H9 (cell line): ENCODE results near the gene CREBRF. TPM values are rescaled to one million over a fixed set of nuclear protein-coding genes. Genes with fewer than 3 reads are reported as not detected.

Source experiments
- DNase-seq: peaks from one replicate; pipeline ENCODE4 v3.0.0-alpha.2; 2017
- H2AFZ ChIP-seq: one replicate; pipeline ENCODE4 v1.6.1; 2013; ENCODE audit warnings: mild to moderate bottlenecking, low read length, control low read depth, moderate library complexity
- H2AK5ac ChIP-seq: 2 replicates; pipeline ENCODE4 v1.6.1; 2013; ENCODE audit warnings: low read length, control low read depth, mixed read lengths; ENCODE audit not compliant: insufficient read length
- H2BK120ac ChIP-seq: one replicate; pipeline ENCODE4 v1.6.1; 2013; ENCODE audit warnings: low read depth, mild to moderate bottlenecking, low read length, control low read depth, inconsistent platforms; ENCODE audit not compliant: poor library complexity, severe bottlenecking
- H2BK12ac ChIP-seq: 2 replicates; pipeline ENCODE4 v1.6.1; 2013; ENCODE audit warnings: low read length, control low read depth, mixed read lengths, low read depth; ENCODE audit not compliant: insufficient read length
- H2BK15ac ChIP-seq: 2 replicates; pipeline ENCODE4 v1.6.1; 2013; ENCODE audit warnings: low read depth, low read length, control low read depth
- H2BK20ac ChIP-seq: one replicate; pipeline ENCODE4 v1.6.1; 2013; ENCODE audit warnings: low read depth, mild to moderate bottlenecking, low read length, control low read depth, inconsistent platforms; ENCODE audit not compliant: poor library complexity, severe bottlenecking
- H2BK5ac ChIP-seq: 2 replicates; pipeline ENCODE4 v1.6.1; 2013; ENCODE audit warnings: low read length, control low read depth, mixed read lengths; ENCODE audit not compliant: insufficient read length
- H3K14ac ChIP-seq: 2 replicates; pipeline ENCODE4 v1.6.1; 2013; ENCODE audit warnings: low read length, control low read depth; ENCODE audit not compliant: insufficient read depth
- H3K18ac ChIP-seq: 2 replicates; pipeline ENCODE4 v1.6.1; 2013; ENCODE audit warnings: low read depth, mild to moderate bottlenecking, mixed read lengths, low read length, control low read depth; ENCODE audit not compliant: insufficient read length
- H3K23ac ChIP-seq: 2 replicates; pipeline ENCODE4 v1.6.1; 2013; ENCODE audit warnings: low read length, control low read depth, mixed read lengths, low read depth; ENCODE audit not compliant: insufficient read length
- H3K23me2 ChIP-seq: 2 replicates; pipeline ENCODE4 v1.6.1; 2013; ENCODE audit warnings: low read depth, mild to moderate bottlenecking, mixed read lengths, low read length, control low read depth; ENCODE audit not compliant: insufficient read length, poor library complexity, severe bottlenecking
- H3K27ac ChIP-seq: 2 replicates; pipeline ENCODE4 v1.5.1; 2013; ENCODE audit warnings: low read length, control low read depth, mixed read lengths, low read depth; ENCODE audit not compliant: insufficient read length
- H3K27me3 ChIP-seq: 2 replicates; pipeline ENCODE4 v1.6.1; 2013; ENCODE audit warnings: low read length, control low read depth, inconsistent platforms; ENCODE audit not compliant: insufficient read depth
- H3K4ac ChIP-seq: 2 replicates; pipeline ENCODE4 v1.6.1; 2013; ENCODE audit warnings: low read depth, mild to moderate bottlenecking, control low read depth, inconsistent platforms, low read length, moderate library complexity
- H3K4me1 ChIP-seq: 2 replicates; pipeline ENCODE4 v1.6.1; 2013; ENCODE audit warnings: low read length, control low read depth, inconsistent platforms; ENCODE audit not compliant: insufficient read depth
- H3K4me2 ChIP-seq: 2 replicates; pipeline ENCODE4 v1.6.1; 2013; ENCODE audit warnings: low read length, control low read depth, mixed read lengths; ENCODE audit not compliant: insufficient read length, insufficient read depth
- H3K56ac ChIP-seq: 2 replicates; pipeline ENCODE4 v1.6.1; 2013; ENCODE audit warnings: low read depth, mild to moderate bottlenecking, mixed read lengths, low read length, control low read depth; ENCODE audit not compliant: insufficient read length
- H3K79me1 ChIP-seq: 2 replicates; pipeline ENCODE4 v1.6.1; 2013; ENCODE audit warnings: low read depth, mild to moderate bottlenecking, moderate library complexity, low read length, control low read depth, inconsistent platforms; ENCODE audit not compliant: insufficient read depth, poor library complexity, severe bottlenecking
- H3K79me2 ChIP-seq: 2 replicates; pipeline ENCODE4 v1.6.1; 2013; ENCODE audit warnings: low read length, control low read depth, inconsistent platforms; ENCODE audit not compliant: insufficient read depth
- H3K9ac ChIP-seq: 2 replicates; pipeline ENCODE4 v1.6.1; 2013; ENCODE audit warnings: low read length, control low read depth, mixed read lengths; ENCODE audit not compliant: insufficient read length; ENCODE audit errors: extremely low read depth
- H3K9me3 ChIP-seq: one replicate; pipeline ENCODE4 v1.6.1; 2013; ENCODE audit warnings: low read depth, low read length, inconsistent platforms; ENCODE audit not compliant: control insufficient read depth
- H3T11ph ChIP-seq: one replicate; pipeline ENCODE4 v1.6.1; 2013; ENCODE audit warnings: mild to moderate bottlenecking, low read length, control low read depth, inconsistent platforms
- H4K20me1 ChIP-seq: one replicate; pipeline ENCODE4 v1.6.1; 2013; ENCODE audit not compliant: control insufficient read depth, insufficient read length, insufficient read depth
- H4K5ac ChIP-seq: 2 replicates; pipeline ENCODE4 v1.6.1; 2013; ENCODE audit warnings: low read depth, mild to moderate bottlenecking, mixed read lengths, low read length, control low read depth; ENCODE audit not compliant: insufficient read length
- H4K8ac ChIP-seq: replicated peaks from 2 replicates; pipeline ENCODE4 v1.6.1; 2013; ENCODE audit warnings: low read length, control low read depth, mixed read lengths, low read depth; ENCODE audit not compliant: insufficient read length
- H4K91ac ChIP-seq: 2 replicates; pipeline ENCODE4 v1.6.1; 2013; ENCODE audit warnings: low read depth, mild to moderate bottlenecking, moderate library complexity, mixed read lengths, low read length, control low read depth; ENCODE audit not compliant: insufficient read length
- H3K27ac Mint-ChIP-seq, 3 experiments: 2 replicates in 2 of 3; 3 replicates in 1 of 3; pipeline ENCODE4 v1.8.0; 2020 to 2021; ENCODE audit warnings: mixed read lengths in 3 of 3, mild to moderate bottlenecking in 1 of 3, moderate library complexity in 1 of 3
- H3K27me3 Mint-ChIP-seq: 2 replicates; pipeline ENCODE4 v1.8.0; 2021; ENCODE audit warnings: low read depth, mild to moderate bottlenecking, moderate library complexity, mixed read lengths
- H3K36me3 Mint-ChIP-seq, 3 experiments: 2 replicates in 2 of 3; 3 replicates in 1 of 3; pipeline ENCODE4 v1.8.0; 2020 to 2021; ENCODE audit warnings: low read depth in 3 of 3, mixed read lengths in 3 of 3; ENCODE audit not compliant: insufficient read depth in 1 of 3
- H3K4me1 Mint-ChIP-seq, 2 experiments: 2 replicates each; pipeline ENCODE4 v1.8.0; 2020; ENCODE audit warnings: mixed read lengths in 2 of 2
- H3K4me3 Mint-ChIP-seq, 2 experiments: 2 replicates in 1 of 2; 3 replicates in 1 of 2; pipeline ENCODE4 v1.8.0; 2020 to 2021; ENCODE audit warnings: mild to moderate bottlenecking in 2 of 2, mixed read lengths in 2 of 2, moderate library complexity in 1 of 2
- H3K9me3 Mint-ChIP-seq, 2 experiments: 2 replicates in 1 of 2; 3 replicates in 1 of 2; pipeline ENCODE4 v1.8.0; 2020; ENCODE audit warnings: mild to moderate bottlenecking in 2 of 2, mixed read lengths in 2 of 2, moderate library complexity in 1 of 2
- WGBS: extraction: QIAGEN DNeasy Blood & Tissue Kit; methylation state at CpG from one replicate; pipeline ENCODE4 v1.1.7; 2013; ENCODE audit warnings: missing lambda C conversion rate, low lambda C conversion rate, mixed read lengths; ENCODE audit not compliant: insufficient read length; ENCODE audit errors: extremely low coverage; 5-methylcytosine and 5-hydroxymethylcytosine counted together
- total RNA-seq: library from RNA; stranded (reverse); gene quantifications from 2 replicates; pipeline ENCODE4 v1.2.1, GENCODE V29; 2021
- TF ChIP-seq, protein P1 (sequence below): fragments of 200-600 bp; sonication (generic); conservative IDR thresholded peaks from 3 replicates; pipeline ENCODE4 v1.8.0; 2021; ENCODE audit warnings: antibody characterized with exemption, mild to moderate bottlenecking

Gene CREBRF
- total RNA-seq, 1 experiment from 2014 or later, result 2.7 TPM

DNA sequence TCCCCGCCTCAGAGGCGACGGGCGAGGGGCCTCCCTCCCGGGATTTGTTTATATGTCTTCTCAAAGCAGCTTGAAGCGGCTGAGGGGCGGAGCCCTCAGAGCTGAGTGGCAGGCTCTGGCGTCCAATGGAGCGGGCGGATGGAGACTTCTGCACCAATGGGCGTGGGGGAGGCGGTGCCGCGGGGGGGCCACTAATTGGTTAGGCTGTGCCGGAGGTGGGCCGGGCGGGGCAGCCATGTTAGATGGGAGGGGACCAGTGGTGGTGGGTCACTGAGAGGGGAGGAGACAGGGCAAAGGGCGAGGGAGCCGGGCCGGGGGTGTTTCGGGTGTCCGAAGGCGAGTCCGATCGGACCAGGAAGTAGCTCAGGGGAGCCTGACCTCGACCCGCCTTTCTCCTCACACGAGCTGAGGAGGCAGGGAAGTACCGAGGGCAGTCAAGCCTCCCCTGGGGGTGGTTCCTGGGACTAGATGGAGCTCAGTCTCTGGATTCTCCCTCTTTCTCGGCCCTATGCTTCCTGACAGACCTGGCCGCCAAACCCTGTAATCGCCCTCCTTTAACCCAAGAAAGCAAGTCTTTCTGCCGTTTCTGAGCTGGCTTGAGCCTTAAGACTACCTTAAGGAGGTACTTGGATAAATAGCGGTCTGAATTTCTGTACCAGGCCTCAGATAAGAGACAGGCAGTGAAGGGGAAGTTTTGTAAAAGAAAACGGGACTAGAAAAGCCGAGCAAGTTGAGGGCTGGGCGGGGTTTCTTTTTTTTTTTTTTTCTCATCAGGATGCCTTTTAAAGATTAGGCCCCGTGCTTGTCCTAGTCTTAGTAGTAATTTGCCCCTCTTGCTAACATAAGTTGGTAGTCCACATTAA is 1.1 kb downstream of the CREBRF start:
- Mint-ChIP-seq H3K27me3 (no peaks in the 10 kb centered on the region), H3K9me3 (no peaks in the 10 kb centered on the region), H3K36me3 (no peaks in the 10 kb centered on the region), H3K4me1 (peaks cover 13 to 22% of the 10 kb centered on the region in 2 experiments), H3K4me3 (peak overlapping the region; percentile 88 to 94), H3K27ac (peak overlapping the region; percentile 96 to 98 (median 98))
- no peak overlapping the region for H4K8ac ChIP-seq
- no peak overlapping the region for H4K91ac ChIP-seq
- peak; percentile 99 for DNase-seq
- H3K18ac ChIP-seq, result no peak overlapping the region
- H2AFZ ChIP-seq, result no peak overlapping the region
- H4K5ac ChIP-seq, result no peak overlapping the region
- H3K9ac ChIP-seq, result peak overlapping the region; percentile 62
- no peak overlapping the region for H3K14ac ChIP-seq
- TF ChIP-seq, protein P1, sequence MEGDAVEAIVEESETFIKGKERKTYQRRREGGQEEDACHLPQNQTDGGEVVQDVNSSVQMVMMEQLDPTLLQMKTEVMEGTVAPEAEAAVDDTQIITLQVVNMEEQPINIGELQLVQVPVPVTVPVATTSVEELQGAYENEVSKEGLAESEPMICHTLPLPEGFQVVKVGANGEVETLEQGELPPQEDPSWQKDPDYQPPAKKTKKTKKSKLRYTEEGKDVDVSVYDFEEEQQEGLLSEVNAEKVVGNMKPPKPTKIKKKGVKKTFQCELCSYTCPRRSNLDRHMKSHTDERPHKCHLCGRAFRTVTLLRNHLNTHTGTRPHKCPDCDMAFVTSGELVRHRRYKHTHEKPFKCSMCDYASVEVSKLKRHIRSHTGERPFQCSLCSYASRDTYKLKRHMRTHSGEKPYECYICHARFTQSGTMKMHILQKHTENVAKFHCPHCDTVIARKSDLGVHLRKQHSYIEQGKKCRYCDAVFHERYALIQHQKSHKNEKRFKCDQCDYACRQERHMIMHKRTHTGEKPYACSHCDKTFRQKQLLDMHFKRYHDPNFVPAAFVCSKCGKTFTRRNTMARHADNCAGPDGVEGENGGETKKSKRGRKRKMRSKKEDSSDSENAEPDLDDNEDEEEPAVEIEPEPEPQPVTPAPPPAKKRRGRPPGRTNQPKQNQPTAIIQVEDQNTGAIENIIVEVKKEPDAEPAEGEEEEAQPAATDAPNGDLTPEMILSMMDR, result 0 out of 3 replicates have a peak, but pooled peaks have one; percentile 11
- H3K79me1 ChIP-seq, result no peaks in the 10 kb centered on the region
- H3T11ph ChIP-seq, result no peak overlapping the region
- H2AK5ac ChIP-seq, result no peak overlapping the region
- H3K23me2 ChIP-seq, result peaks cover 4% of the 10 kb centered on the region
- no peaks in the 10 kb centered on the region; the same call in 1 of the 2 replicates for H3K4me1 ChIP-seq
- H3K4ac ChIP-seq, result no peak overlapping the region
- no peak overlapping the region for H2BK12ac ChIP-seq
- H4K20me1 ChIP-seq, result no peaks in the 10 kb centered on the region
- H3K56ac ChIP-seq, result no peak overlapping the region
- H3K79me2 ChIP-seq, result no peaks in the 10 kb centered on the region
- H3K23ac ChIP-seq, result no peak overlapping the region
- H2BK5ac ChIP-seq, result no peak overlapping the region
- no peak overlapping the region for H2BK120ac ChIP-seq
- no peak overlapping the region for H2BK20ac ChIP-seq
- no peak overlapping the region for H2BK15ac ChIP-seq
- WGBS, result no CpG with 5 or more reads among the region's 38 CpGs
- H3K27ac ChIP-seq, result no peak overlapping the region
- no peaks in the 10 kb centered on the region for H3K9me3 ChIP-seq
- H3K27me3 ChIP-seq, result no peaks in the 10 kb centered on the region
- H3K4me2 ChIP-seq, result peak overlapping the region; percentile 98
